GM23338 (cell line): ENCODE results near the gene CD38. TPM values are rescaled to one million over a fixed set of nuclear protein-coding genes. Genes with fewer than 3 reads are reported as not detected.
A peak's percentile ranks its signal among the peaks of the same experiment; 100 is the strongest.

Experiments used
- ATAC-seq: fragments of 200-7000 bp; cut with Tn5 transposase; 3 replicates; pipeline ENCODE4 v1.9.1; 2020
- DNase-seq: peaks from one replicate; pipeline ENCODE4 v3.0.0-alpha.2; 2015; ENCODE audit warnings: low spot score
- H2AFZ ChIP-seq: fragments of 200-600 bp; sonication (generic); 2 replicates; pipeline ENCODE4 v1.8.0; 2016; ENCODE audit warnings: antibody characterized with exemption, mild to moderate bottlenecking, moderate library complexity
- H3F3A ChIP-seq: fragments of 200-600 bp; sonication (generic); replicated peaks from 2 replicates; pipeline ENCODE4 v1.8.0; 2017; ENCODE audit warnings: antibody characterized with exemption, mixed run types, low read depth
- H3K27ac ChIP-seq: fragments of 200-600 bp; sonication (generic); 2 replicates; pipeline ENCODE4 v1.6.1; 2016; ENCODE audit warnings: low read depth
- H3K27me3 ChIP-seq: fragments of 200-600 bp; sonication (generic); 2 replicates; pipeline ENCODE4 v1.8.0; 2016; ENCODE audit warnings: mild to moderate bottlenecking, mixed run types, moderate library complexity; ENCODE audit not compliant: insufficient read depth
- H3K36me3 ChIP-seq: fragments of 200-600 bp; sonication (generic); 2 replicates; pipeline ENCODE4 v1.8.0; 2016; ENCODE audit warnings: mild to moderate bottlenecking; ENCODE audit not compliant: insufficient read depth
- H3K4me1 ChIP-seq: fragments of 200-600 bp; sonication (generic); 2 replicates; pipeline ENCODE4 v1.8.0; 2016; ENCODE audit warnings: mild to moderate bottlenecking, moderate library complexity; ENCODE audit not compliant: insufficient read depth
- H3K4me2 ChIP-seq: fragments of 200-600 bp; sonication (generic); 2 replicates; pipeline ENCODE4 v1.7.1; 2017; ENCODE audit warnings: mixed run types
- H3K4me3 ChIP-seq: fragments of 200-600 bp; sonication (generic); 2 replicates; pipeline ENCODE4 v1.6.1; 2016; ENCODE audit warnings: mixed run types
- H3K79me2 ChIP-seq: fragments of 200-600 bp; sonication (generic); replicated peaks from 2 replicates; pipeline ENCODE4 v1.8.0; 2017; ENCODE audit warnings: mild to moderate bottlenecking; ENCODE audit not compliant: insufficient read depth
- H3K9me2 ChIP-seq: fragments of 200-600 bp; sonication (generic); 2 replicates; pipeline ENCODE4 v1.8.0; 2017; ENCODE audit not compliant: insufficient read depth
- H4K20me1 ChIP-seq: fragments of 200-600 bp; sonication (generic); replicated peaks from 2 replicates; pipeline ENCODE4 v1.8.0; 2017; ENCODE audit warnings: mild to moderate bottlenecking; ENCODE audit not compliant: insufficient read depth
- H3K27ac Mint-ChIP-seq: 2 replicates; pipeline ENCODE4 v1.8.0; 2020; ENCODE audit warnings: inconsistent platforms, mild to moderate bottlenecking, moderate library complexity, mixed read lengths
- H3K27me3 Mint-ChIP-seq: 3 replicates; pipeline ENCODE4 v1.8.0; 2022; ENCODE audit warnings: low read depth, mild to moderate bottlenecking, moderate library complexity, mixed read lengths, inconsistent platforms; ENCODE audit not compliant: insufficient read depth, poor library complexity
- H3K36me3 Mint-ChIP-seq: 3 replicates; pipeline ENCODE4 v1.8.0; 2021; ENCODE audit warnings: low read depth, mild to moderate bottlenecking, inconsistent platforms, moderate library complexity, mixed read lengths
- H3K4me1 Mint-ChIP-seq: 3 replicates; pipeline ENCODE4 v1.8.0; 2020; ENCODE audit warnings: mild to moderate bottlenecking, inconsistent platforms, mixed read lengths
- H3K4me3 Mint-ChIP-seq: 3 replicates; pipeline ENCODE4 v1.8.0; 2021; ENCODE audit warnings: moderate library complexity, mild to moderate bottlenecking, inconsistent platforms, mixed read lengths
- H3K9me3 Mint-ChIP-seq: 3 replicates; pipeline ENCODE4 v1.8.0; 2020; ENCODE audit warnings: moderate library complexity, mild to moderate bottlenecking, inconsistent platforms, mixed read lengths
- polyA plus RNA-seq: library from polyadenylated mRNA; unstranded; fragments of >200 nt; fragmentation: Nextera tagmentation; extraction: Ambion mirVana; gene quantifications from 2 replicates; pipeline ENCODE4 v1.2.1, GENCODE V29; 2016
- total RNA-seq: library from RNA; depleted of rRNA; stranded (reverse); fragments of >200 nt; shearing (Covaris generic); gene quantifications from 2 replicates; pipeline ENCODE4 v1.2.3, GENCODE V29; 2014
- TF ChIP-seq, protein P1 (sequence below): fragments of 250-450 bp; sonication (Bioruptor Pico); IDR thresholded peaks from 2 replicates; pipeline ENCODE4 v1.5.0; 2020; ENCODE audit warnings: mild to moderate bottlenecking, moderate library complexity
- TF ChIP-seq, protein P2 (sequence below), 2 experiments: fragments of 200-600 bp in 1 of 2; sonication (generic) in 1 of 2; conservative IDR thresholded peaks; 2 replicates each; pipeline versions ENCODE4 v1.5.1 to v1.6.1; 2016 to 2017; ENCODE audit warnings: antibody characterized with exemption in 2 of 2, low read depth in 2 of 2, mild to moderate bottlenecking in 2 of 2, moderate library complexity in 1 of 2

Gene CD38
- total and polyA plus RNA-seq, 2 experiments from 2014 or later: 0.17 to 0.24 TPM

DNA sequence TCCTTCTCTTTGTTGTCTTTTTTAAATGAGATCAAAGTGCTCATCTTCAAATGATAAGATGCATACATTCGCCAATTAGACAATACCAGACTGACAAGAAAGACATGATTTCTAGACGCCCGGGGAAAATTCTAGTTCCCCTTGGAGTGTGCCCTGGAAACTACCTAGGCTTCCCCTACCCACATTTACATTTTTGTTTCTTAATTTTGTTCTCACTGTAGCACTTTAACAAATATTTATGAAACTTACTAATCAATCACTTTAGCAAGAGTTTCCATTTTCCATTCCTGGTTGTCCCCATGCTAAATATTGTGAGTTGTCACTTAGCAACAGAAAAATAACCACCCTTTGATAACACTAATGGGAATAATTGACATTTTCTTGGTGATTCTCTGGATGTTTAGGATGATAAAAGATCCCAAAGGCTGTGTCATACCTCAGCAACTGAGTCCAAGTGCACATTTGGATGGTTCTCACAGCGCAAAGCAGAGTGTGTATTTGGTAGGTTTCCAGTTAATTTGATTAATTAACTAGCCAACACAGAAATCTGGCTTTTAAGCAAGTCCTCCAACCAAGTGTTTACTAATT lies 90.8 kb downstream of the CD38 start (continued):
- TF ChIP-seq, protein P1, sequence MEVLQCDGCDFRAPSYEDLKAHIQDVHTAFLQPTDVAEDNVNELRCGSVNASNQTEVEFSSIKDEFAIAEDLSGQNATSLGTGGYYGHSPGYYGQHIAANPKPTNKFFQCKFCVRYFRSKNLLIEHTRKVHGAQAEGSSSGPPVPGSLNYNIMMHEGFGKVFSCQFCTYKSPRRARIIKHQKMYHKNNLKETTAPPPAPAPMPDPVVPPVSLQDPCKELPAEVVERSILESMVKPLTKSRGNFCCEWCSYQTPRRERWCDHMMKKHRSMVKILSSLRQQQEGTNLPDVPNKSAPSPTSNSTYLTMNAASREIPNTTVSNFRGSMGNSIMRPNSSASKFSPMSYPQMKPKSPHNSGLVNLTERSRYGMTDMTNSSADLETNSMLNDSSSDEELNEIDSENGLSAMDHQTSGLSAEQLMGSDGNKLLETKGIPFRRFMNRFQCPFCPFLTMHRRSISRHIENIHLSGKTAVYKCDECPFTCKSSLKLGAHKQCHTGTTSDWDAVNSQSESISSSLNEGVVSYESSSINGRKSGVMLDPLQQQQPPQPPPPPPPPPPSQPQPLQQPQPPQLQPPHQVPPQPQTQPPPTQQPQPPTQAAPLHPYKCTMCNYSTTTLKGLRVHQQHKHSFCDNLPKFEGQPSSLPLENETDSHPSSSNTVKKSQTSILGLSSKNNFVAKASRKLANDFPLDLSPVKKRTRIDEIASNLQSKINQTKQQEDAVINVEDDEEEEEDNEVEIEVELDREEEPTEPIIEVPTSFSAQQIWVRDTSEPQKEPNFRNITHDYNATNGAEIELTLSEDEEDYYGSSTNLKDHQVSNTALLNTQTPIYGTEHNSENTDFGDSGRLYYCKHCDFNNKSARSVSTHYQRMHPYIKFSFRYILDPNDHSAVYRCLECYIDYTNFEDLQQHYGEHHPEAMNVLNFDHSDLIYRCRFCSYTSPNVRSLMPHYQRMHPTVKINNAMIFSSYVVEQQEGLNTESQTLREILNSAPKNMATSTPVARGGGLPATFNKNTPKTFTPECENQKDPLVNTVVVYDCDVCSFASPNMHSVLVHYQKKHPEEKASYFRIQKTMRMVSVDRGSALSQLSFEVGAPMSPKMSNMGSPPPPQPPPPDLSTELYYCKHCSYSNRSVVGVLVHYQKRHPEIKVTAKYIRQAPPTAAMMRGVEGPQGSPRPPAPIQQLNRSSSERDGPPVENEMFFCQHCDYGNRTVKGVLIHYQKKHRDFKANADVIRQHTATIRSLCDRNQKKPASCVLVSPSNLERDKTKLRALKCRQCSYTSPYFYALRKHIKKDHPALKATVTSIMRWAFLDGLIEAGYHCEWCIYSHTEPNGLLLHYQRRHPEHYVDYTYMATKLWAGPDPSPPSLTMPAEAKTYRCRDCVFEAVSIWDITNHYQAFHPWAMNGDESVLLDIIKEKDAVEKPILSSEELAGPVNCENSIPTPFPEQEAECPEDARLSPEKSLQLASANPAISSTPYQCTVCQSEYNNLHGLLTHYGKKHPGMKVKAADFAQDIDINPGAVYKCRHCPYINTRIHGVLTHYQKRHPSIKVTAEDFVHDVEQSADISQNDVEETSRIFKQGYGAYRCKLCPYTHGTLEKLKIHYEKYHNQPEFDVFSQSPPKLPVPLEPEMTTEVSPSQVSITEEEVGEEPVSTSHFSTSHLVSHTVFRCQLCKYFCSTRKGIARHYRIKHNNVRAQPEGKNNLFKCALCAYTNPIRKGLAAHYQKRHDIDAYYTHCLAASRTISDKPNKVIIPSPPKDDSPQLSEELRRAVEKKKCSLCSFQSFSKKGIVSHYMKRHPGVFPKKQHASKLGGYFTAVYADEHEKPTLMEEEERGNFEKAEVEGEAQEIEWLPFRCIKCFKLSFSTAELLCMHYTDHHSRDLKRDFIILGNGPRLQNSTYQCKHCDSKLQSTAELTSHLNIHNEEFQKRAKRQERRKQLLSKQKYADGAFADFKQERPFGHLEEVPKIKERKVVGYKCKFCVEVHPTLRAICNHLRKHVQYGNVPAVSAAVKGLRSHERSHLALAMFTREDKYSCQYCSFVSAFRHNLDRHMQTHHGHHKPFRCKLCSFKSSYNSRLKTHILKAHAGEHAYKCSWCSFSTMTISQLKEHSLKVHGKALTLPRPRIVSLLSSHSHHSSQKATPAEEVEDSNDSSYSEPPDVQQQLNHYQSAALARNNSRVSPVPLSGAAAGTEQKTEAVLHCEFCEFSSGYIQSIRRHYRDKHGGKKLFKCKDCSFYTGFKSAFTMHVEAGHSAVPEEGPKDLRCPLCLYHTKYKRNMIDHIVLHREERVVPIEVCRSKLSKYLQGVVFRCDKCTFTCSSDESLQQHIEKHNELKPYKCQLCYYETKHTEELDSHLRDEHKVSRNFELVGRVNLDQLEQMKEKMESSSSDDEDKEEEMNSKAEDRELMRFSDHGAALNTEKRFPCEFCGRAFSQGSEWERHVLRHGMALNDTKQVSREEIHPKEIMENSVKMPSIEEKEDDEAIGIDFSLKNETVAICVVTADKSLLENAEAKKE (CRISPR knock-in tag): no peak

DNA sequence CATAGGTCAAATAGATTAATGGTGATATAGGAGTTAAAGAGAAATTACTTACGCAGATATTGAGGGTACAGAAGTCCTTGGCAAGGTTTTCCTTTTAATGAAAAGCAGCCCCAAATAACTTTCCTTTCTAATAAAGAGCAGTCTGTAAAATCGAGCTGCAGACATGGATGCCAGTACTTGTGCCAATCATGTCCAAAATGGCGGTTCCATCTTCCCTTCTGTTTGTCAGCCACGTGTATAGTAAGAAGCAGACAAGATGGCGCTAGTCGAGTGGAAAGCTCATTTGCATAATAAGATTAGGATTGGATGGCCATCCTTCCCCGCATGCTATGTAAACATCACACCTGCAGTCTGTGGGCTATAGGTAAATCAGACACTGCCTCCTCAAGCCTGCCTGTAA lies 92.0 kb downstream of the CD38 start:
- H3K9me2 ChIP-seq: peaks cover 2% of the 10 kb centered on the region; the same call in 1 of the 2 replicates

More for the DNA sequence above, 92.0 kb downstream of the CD38 start:
- DNase-seq (no peak), ATAC-seq (no peak)
- no peak overlapping the region for H3K27ac ChIP-seq
- no peaks in the 10 kb centered on the region for H3K79me2 ChIP-seq
- H3F3A ChIP-seq: no peaks in the 10 kb centered on the region
- TF ChIP-seq, protein P2, sequence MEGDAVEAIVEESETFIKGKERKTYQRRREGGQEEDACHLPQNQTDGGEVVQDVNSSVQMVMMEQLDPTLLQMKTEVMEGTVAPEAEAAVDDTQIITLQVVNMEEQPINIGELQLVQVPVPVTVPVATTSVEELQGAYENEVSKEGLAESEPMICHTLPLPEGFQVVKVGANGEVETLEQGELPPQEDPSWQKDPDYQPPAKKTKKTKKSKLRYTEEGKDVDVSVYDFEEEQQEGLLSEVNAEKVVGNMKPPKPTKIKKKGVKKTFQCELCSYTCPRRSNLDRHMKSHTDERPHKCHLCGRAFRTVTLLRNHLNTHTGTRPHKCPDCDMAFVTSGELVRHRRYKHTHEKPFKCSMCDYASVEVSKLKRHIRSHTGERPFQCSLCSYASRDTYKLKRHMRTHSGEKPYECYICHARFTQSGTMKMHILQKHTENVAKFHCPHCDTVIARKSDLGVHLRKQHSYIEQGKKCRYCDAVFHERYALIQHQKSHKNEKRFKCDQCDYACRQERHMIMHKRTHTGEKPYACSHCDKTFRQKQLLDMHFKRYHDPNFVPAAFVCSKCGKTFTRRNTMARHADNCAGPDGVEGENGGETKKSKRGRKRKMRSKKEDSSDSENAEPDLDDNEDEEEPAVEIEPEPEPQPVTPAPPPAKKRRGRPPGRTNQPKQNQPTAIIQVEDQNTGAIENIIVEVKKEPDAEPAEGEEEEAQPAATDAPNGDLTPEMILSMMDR (conservative IDR thresholded peaks at IDR 0.05; ENCODE audit: low read depth in 2 of 2): no peak
- H2AFZ ChIP-seq: peak overlapping the region; percentile 72; the same call in 1 of the 2 replicates
- H3K36me3 Mint-ChIP-seq: no peaks in the 10 kb centered on the region
- no peaks in the 10 kb centered on the region for H3K36me3 ChIP-seq
- no peak overlapping the region for H3K4me2 ChIP-seq
- no peaks in the 10 kb centered on the region for H3K27me3 ChIP-seq
- peaks cover 6% of the 10 kb centered on the region; the same call in 2 of the 3 replicates for H3K9me3 Mint-ChIP-seq
- H3K27me3 Mint-ChIP-seq: peaks cover 2% of the 10 kb centered on the region
- no peak overlapping the region for H3K4me3 Mint-ChIP-seq
- H3K4me1 ChIP-seq: no peaks in the 10 kb centered on the region
- no peaks in the 10 kb centered on the region for H4K20me1 ChIP-seq
- no peak overlapping the region for H3K27ac Mint-ChIP-seq
- H3K4me1 Mint-ChIP-seq: no peaks in the 10 kb centered on the region
- H3K4me3 ChIP-seq: no peak overlapping the region
